Thyroid gland (tissue), 4 donors: Measurements from ENCODE around the gene LRRC74B.
"Not testable (repeated sequence)": the region's sequence is repeated elsewhere in the genome, so short reads cannot be mapped to it uniquely, and the experiment has no call there.

Experiments used
- CTCF ChIP-seq, 6 experiments: fragments of 200-600 bp in 3 of 6; fragments of 450-650 bp in 3 of 6; sonication (generic) in 3 of 6; IDR thresholded peaks; one replicate each; pipeline ENCODE4 v1.5.1; 2016 to 2019; ENCODE audit warnings: antibody characterized with exemption in 6 of 6, mild to moderate bottlenecking in 2 of 6, inconsistent platforms in 1 of 6, moderate library complexity in 1 of 6
- POLR2A ChIP-seq, 2 donors: fragments of 450-650 bp; IDR thresholded peaks; one replicate each; pipeline ENCODE4 v1.6.1; 2017; ENCODE audit warnings: antibody characterized with exemption in 2 of 2, mild to moderate bottlenecking in 2 of 2, moderate library complexity in 1 of 2

GRCh38 chr22:21048448-21048847 lies 2.7 kb downstream of the LRRC74B start:
- TF ChIP-seq CTCF, POLR2A (IDR thresholded peaks at IDR 0.05): not testable (repeated sequence)
